GM04504 (cell line): ENCODE measurements around the gene SLX9.
"Not testable (repeated sequence)": the region's sequence is repeated elsewhere in the genome, so short reads cannot be mapped to it uniquely, and the experiment has no call there.

Source experiments
- DNase-seq: peaks from one replicate; pipeline ENCODE4 v3.0.0-alpha.2; 2012; ENCODE audit warnings: low read depth

SLX9 gene

GRCh38 chr21:45019887-45020537 is 80.2 kb downstream of the SLX9 start:
- DNase-seq: no peak

- DNase-seq: no peak
Observed at GRCh38 chr21:45020629-45021427, 81.0 kb downstream of the SLX9 start.

- no peak for DNase-seq
Observed at GRCh38 chr21:45021428-45022347, 81.9 kb downstream of the SLX9 start.

GRCh38 chr21:45022348-45022675 is 82.5 kb downstream of the SLX9 start:
- DNase-seq: no peak

- no peak for DNase-seq
Observed at GRCh38 chr21:45022736-45023135, 82.9 kb downstream of the SLX9 start.

- not testable (repeated sequence) for DNase-seq
Observed at GRCh38 chr21:45024516-45024915, 84.7 kb downstream of the SLX9 start.

GRCh38 chr21:45026066-45026745 is 86.4 kb downstream of the SLX9 start:
- no peak for DNase-seq
